IMR-90 (cell line): ENCODE data around the gene JAKMIP1.

ENCODE experiments used
- CEBPB ChIP-seq: IDR thresholded peaks from 2 replicates; pipeline ENCODE4 v1.6.1; 2012; ENCODE audit warnings: low read depth, low read length, improper control_type of control experiment
- CTCF ChIP-seq: conservative IDR thresholded peaks from 2 replicates; pipeline ENCODE4 v1.5.1; 2012; ENCODE audit warnings: mild to moderate bottlenecking, low read depth, low read length, improper control_type of control experiment
- POLR2A ChIP-seq: IDR thresholded peaks from 2 replicates; pipeline ENCODE4 v1.6.1; 2012; ENCODE audit warnings: mild to moderate bottlenecking, low read depth, low read length
- USF2 ChIP-seq: fragments of 150-350 bp; IDR thresholded peaks from 2 replicates; pipeline ENCODE4 v1.6.1; 2017; ENCODE audit warnings: mild to moderate bottlenecking, antibody characterized with exemption, low read length, low read depth

- TF ChIP-seq CTCF, result no peak
- no peak for TF ChIP-seq USF2
- TF ChIP-seq POLR2A, result no peak
- TF ChIP-seq CEBPB, result no peak
Measured at GRCh38 chr4:6033381-6033780, 167.0 kb downstream of the JAKMIP1 start.
